Measurements from ENCODE around the gene SMC1B.

The SMC1B gene

GRCh38 chr22:45420011-45420410 lies 6.6 kb upstream of the SMC1B start:
- no peak overlapping the region for H3K4me3 ChIP-seq (ENCODE audit: low read depth, low read length)
- H3K27me3 ChIP-seq (ENCODE audit: insufficient read depth, low read length): no peaks in the 10 kb centered on the region
- H3K27ac ChIP-seq (ENCODE audit: low read depth, low read length): no peak overlapping the region
- no peak overlapping the region for H2AFZ ChIP-seq (ENCODE audit: low read length, unreplicated experiment)
- H3K79me2 ChIP-seq (ENCODE audit: control insufficient read depth, insufficient read depth, low read length, unreplicated experiment): no peaks in the 10 kb centered on the region
- H3K4me1 ChIP-seq (ENCODE audit: control insufficient read depth, insufficient read depth, low read length, unreplicated experiment): no peaks in the 10 kb centered on the region
- H3K36me3 ChIP-seq (ENCODE audit: insufficient read depth, low read length): no peaks in the 10 kb centered on the region

GRCh38 chr22:45418770-45419138 lies 5.4 kb upstream of the SMC1B start:
- Histone ChIP-seq H2AFZ (ENCODE audit: low read length, unreplicated experiment) (no peak overlapping the region), H3K4me3 (ENCODE audit: low read depth, low read length) (no peak overlapping the region), H3K79me2 (ENCODE audit: control insufficient read depth, insufficient read depth, low read length, unreplicated experiment) (no peaks in the 10 kb centered on the region), H3K4me1 (ENCODE audit: control insufficient read depth, insufficient read depth, low read length, unreplicated experiment) (no peaks in the 10 kb centered on the region), H3K36me3 (ENCODE audit: insufficient read depth, low read length) (no peaks in the 10 kb centered on the region), H3K27ac (ENCODE audit: low read depth, low read length) (no peak overlapping the region), H3K27me3 (ENCODE audit: insufficient read depth, low read length) (no peaks in the 10 kb centered on the region)

GRCh38 chr22:45418056-45418769 lies 4.8 kb upstream of the SMC1B start:
- Histone ChIP-seq H3K27ac (ENCODE audit: low read depth, low read length) (no peak overlapping the region), H3K27me3 (ENCODE audit: insufficient read depth, low read length) (no peaks in the 10 kb centered on the region), H3K4me1 (ENCODE audit: control insufficient read depth, insufficient read depth, low read length, unreplicated experiment) (no peaks in the 10 kb centered on the region), H3K36me3 (ENCODE audit: insufficient read depth, low read length) (no peaks in the 10 kb centered on the region), H2AFZ (ENCODE audit: low read length, unreplicated experiment) (no peak overlapping the region), H3K79me2 (ENCODE audit: control insufficient read depth, insufficient read depth, low read length, unreplicated experiment) (no peaks in the 10 kb centered on the region), H3K4me3 (ENCODE audit: low read depth, low read length) (no peak overlapping the region)

- H2AFZ ChIP-seq (ENCODE audit: low read length, unreplicated experiment): peak overlapping the region; percentile 93
- no peaks in the 10 kb centered on the region for H3K27me3 ChIP-seq (ENCODE audit: insufficient read depth, low read length)
- no peaks in the 10 kb centered on the region for H3K36me3 ChIP-seq (ENCODE audit: insufficient read depth, low read length)
- peak overlapping the region; percentile 80; the same call in 1 of the 2 replicates for H3K27ac ChIP-seq (ENCODE audit: low read depth, low read length)
- H3K4me1 ChIP-seq (ENCODE audit: control insufficient read depth, insufficient read depth, low read length, unreplicated experiment): no peaks in the 10 kb centered on the region
- peak overlapping the region; percentile 89; the same call in 1 of the 2 replicates for H3K4me3 ChIP-seq (ENCODE audit: low read depth, low read length)
- no peaks in the 10 kb centered on the region for H3K79me2 ChIP-seq (ENCODE audit: control insufficient read depth, insufficient read depth, low read length, unreplicated experiment)
Observed at GRCh38 chr22:45413013-45413367, 409 bp downstream of the SMC1B start.

GRCh38 chr22:45407793-45408192 lies 5.6 kb downstream of the SMC1B start:
- no peak overlapping the region for H2AFZ ChIP-seq (ENCODE audit: low read length, unreplicated experiment)
- no peaks in the 10 kb centered on the region for H3K4me1 ChIP-seq (ENCODE audit: control insufficient read depth, insufficient read depth, low read length, unreplicated experiment)
- no peaks in the 10 kb centered on the region for H3K36me3 ChIP-seq (ENCODE audit: insufficient read depth, low read length)
- no peaks in the 10 kb centered on the region for H3K27me3 ChIP-seq (ENCODE audit: insufficient read depth, low read length)
- no peak overlapping the region for H3K27ac ChIP-seq (ENCODE audit: low read depth, low read length)
- H3K79me2 ChIP-seq (ENCODE audit: control insufficient read depth, insufficient read depth, low read length, unreplicated experiment): no peaks in the 10 kb centered on the region
- no peak overlapping the region for H3K4me3 ChIP-seq (ENCODE audit: low read depth, low read length)

GRCh38 chr22:45402466-45402985 lies 10.9 kb downstream of the SMC1B start:
- H3K4me1 ChIP-seq (ENCODE audit: control insufficient read depth, insufficient read depth, low read length, unreplicated experiment): no peaks in the 10 kb centered on the region
- no peak overlapping the region for H3K27ac ChIP-seq (ENCODE audit: low read depth, low read length)
- H2AFZ ChIP-seq (ENCODE audit: low read length, unreplicated experiment): no peak overlapping the region
- H3K4me3 ChIP-seq (ENCODE audit: low read depth, low read length): no peak overlapping the region
- H3K27me3 ChIP-seq (ENCODE audit: insufficient read depth, low read length): no peaks in the 10 kb centered on the region
- no peaks in the 10 kb centered on the region for H3K79me2 ChIP-seq (ENCODE audit: control insufficient read depth, insufficient read depth, low read length, unreplicated experiment)
- no peaks in the 10 kb centered on the region for H3K36me3 ChIP-seq (ENCODE audit: insufficient read depth, low read length)

GRCh38 chr22:45399712-45400445 lies 13.5 kb downstream of the SMC1B start:
- Histone ChIP-seq H3K4me1 (ENCODE audit: control insufficient read depth, insufficient read depth, low read length, unreplicated experiment) (no peaks in the 10 kb centered on the region), H3K4me3 (ENCODE audit: low read depth, low read length) (no peak overlapping the region), H3K27ac (ENCODE audit: low read depth, low read length) (no peak overlapping the region), H3K79me2 (ENCODE audit: control insufficient read depth, insufficient read depth, low read length, unreplicated experiment) (no peaks in the 10 kb centered on the region), H2AFZ (ENCODE audit: low read length, unreplicated experiment) (no peak overlapping the region), H3K27me3 (ENCODE audit: insufficient read depth, low read length) (no peaks in the 10 kb centered on the region), H3K36me3 (ENCODE audit: insufficient read depth, low read length) (no peaks in the 10 kb centered on the region)

- Histone ChIP-seq H3K79me2 (ENCODE audit: control insufficient read depth, insufficient read depth, low read length, unreplicated experiment) (no peaks in the 10 kb centered on the region), H3K4me3 (ENCODE audit: low read depth, low read length) (no peak overlapping the region), H3K4me1 (ENCODE audit: control insufficient read depth, insufficient read depth, low read length, unreplicated experiment) (no peaks in the 10 kb centered on the region), H3K27me3 (ENCODE audit: insufficient read depth, low read length) (no peaks in the 10 kb centered on the region), H3K36me3 (ENCODE audit: insufficient read depth, low read length) (no peaks in the 10 kb centered on the region), H2AFZ (ENCODE audit: low read length, unreplicated experiment) (no peak overlapping the region), H3K27ac (ENCODE audit: low read depth, low read length) (no peak overlapping the region)
Observed at GRCh38 chr22:45398214-45398613, 15.2 kb downstream of the SMC1B start.

- H3K36me3 ChIP-seq (ENCODE audit: insufficient read depth, low read length): no peaks in the 10 kb centered on the region
- H3K79me2 ChIP-seq (ENCODE audit: control insufficient read depth, insufficient read depth, low read length, unreplicated experiment): no peaks in the 10 kb centered on the region
- no peak overlapping the region for H3K27ac ChIP-seq (ENCODE audit: low read depth, low read length)
- H3K27me3 ChIP-seq (ENCODE audit: insufficient read depth, low read length): no peaks in the 10 kb centered on the region
- no peaks in the 10 kb centered on the region for H3K4me1 ChIP-seq (ENCODE audit: control insufficient read depth, insufficient read depth, low read length, unreplicated experiment)
- H3K4me3 ChIP-seq (ENCODE audit: low read depth, low read length): no peak overlapping the region
- no peak overlapping the region for H2AFZ ChIP-seq (ENCODE audit: low read length, unreplicated experiment)
Observed at GRCh38 chr22:45397806-45398205, 15.6 kb downstream of the SMC1B start.

GRCh38 chr22:45389546-45389945 lies 23.9 kb downstream of the SMC1B start:
- H3K4me1 ChIP-seq (ENCODE audit: control insufficient read depth, insufficient read depth, low read length, unreplicated experiment): no peaks in the 10 kb centered on the region
- H3K27me3 ChIP-seq (ENCODE audit: insufficient read depth, low read length): no peaks in the 10 kb centered on the region
- H3K36me3 ChIP-seq (ENCODE audit: insufficient read depth, low read length): no peaks in the 10 kb centered on the region
- no peak overlapping the region for H3K27ac ChIP-seq (ENCODE audit: low read depth, low read length)
- no peak overlapping the region for H2AFZ ChIP-seq (ENCODE audit: low read length, unreplicated experiment)
- no peaks in the 10 kb centered on the region for H3K79me2 ChIP-seq (ENCODE audit: control insufficient read depth, insufficient read depth, low read length, unreplicated experiment)
- H3K4me3 ChIP-seq (ENCODE audit: low read depth, low read length): no peak overlapping the region

- H2AFZ ChIP-seq (ENCODE audit: low read length, unreplicated experiment): no peak overlapping the region
- H3K79me2 ChIP-seq (ENCODE audit: control insufficient read depth, insufficient read depth, low read length, unreplicated experiment): no peaks in the 10 kb centered on the region
- H3K4me3 ChIP-seq (ENCODE audit: low read depth, low read length): no peak overlapping the region
- no peaks in the 10 kb centered on the region for H3K36me3 ChIP-seq (ENCODE audit: insufficient read depth, low read length)
- H3K4me1 ChIP-seq (ENCODE audit: control insufficient read depth, insufficient read depth, low read length, unreplicated experiment): no peaks in the 10 kb centered on the region
- H3K27me3 ChIP-seq (ENCODE audit: insufficient read depth, low read length): no peaks in the 10 kb centered on the region
- H3K27ac ChIP-seq (ENCODE audit: low read depth, low read length): no peak overlapping the region
Observed at GRCh38 chr22:45381348-45381747, 32.1 kb downstream of the SMC1B start.
